Measurements from ENCODE around the gene CDH23. TPM values are rescaled to one million over a fixed set of nuclear protein-coding genes. Genes with fewer than 3 reads are reported as not detected.

Gene CDH23
- total and polyA plus RNA-seq, 2 donors (not counting 1 experiment from before 2014, with no cell fraction given) = 0.37 to 0.89 TPM

- Histone ChIP-seq H3K9me3 (ENCODE audit: control extremely low read depth in 1 of 3, control insufficient read depth in 2 of 3, insufficient read depth in 1 of 3, low read length in 2 of 3) (peaks cover 0 to 7% (median 0%) of the 10 kb centered on the region in 3 donors), H3K36me3 (replicated peaks in 1 of 2; ENCODE audit: control extremely low read depth in 1 of 2, control insufficient read depth in 1 of 2, extremely low read depth in 1 of 2, insufficient read depth in 2 of 2, low read length in 1 of 2) (no peaks in the 10 kb centered on the region), H4K20me1 (ENCODE audit: control insufficient read depth, insufficient read depth, low read length, poor library complexity, severe bottlenecking) (no peaks in the 10 kb centered on the region), H3K27ac (ENCODE audit: low read length in 2 of 2) (no peak overlapping the region), H3K9ac (ENCODE audit: low read length) (no peak overlapping the region), H3K4me3 (ENCODE audit: control extremely low read depth in 1 of 5, extremely low read depth in 1 of 5, insufficient read depth in 1 of 5, low read depth in 2 of 5, low read length in 4 of 5) (no peak overlapping the region), H3K27me3 (replicated peaks in 1 of 4; ENCODE audit: control extremely low read depth in 1 of 4, control insufficient read depth in 3 of 4, insufficient read depth in 4 of 4, low read length in 3 of 4) (no peaks in the 10 kb centered on the region), H3K4me1 (ENCODE audit: control insufficient read depth in 2 of 2, insufficient read depth in 2 of 2, low read length in 2 of 2) (peaks cover 45 to 77% of the 10 kb centered on the region in 2 donors), H3K4me2 (replicated peaks; ENCODE audit: low read depth, low read length, poor library complexity, severe bottlenecking) (peak overlapping the region; percentile 15), H3K79me2 (ENCODE audit: control insufficient read depth, insufficient read depth, low read length) (no peaks in the 10 kb centered on the region), H2AFZ (ENCODE audit: insufficient read depth, low read depth, low read length, poor library complexity, severe bottlenecking) (no peak overlapping the region)
- ChIA-PET POLR2A (interaction anchor here (1.4 to 3.0 kb wide), 3 partner anchors 20 to 44 kb away, joined by 6 to 15 read pairs (median 12); partner anchors contain the start of gene VSIR), CTCF (interaction anchor here (1.1 to 6.1 kb wide), 7 partner anchors 13 to 85 kb away, joined by 3 to 36 read pairs (median 5); partner anchors contain the start of gene VSIR)
- TF ChIP-seq EZH2 (IDR thresholded peaks at IDR 0.05; ENCODE audit: borderline replicate concordance, insufficient read depth, low read depth, low read length, poor library complexity, severe bottlenecking) (no peak), CTCF (IDR thresholded peaks at IDR 0.05) (no peak)
- peaks cover 63% of the 10 kb centered on the region for H3K4me1 Mint-ChIP-seq
- no peaks in the 10 kb centered on the region for H3K9me3 Mint-ChIP-seq (ENCODE audit: insufficient read depth)
- ATAC-seq (ENCODE audit: low read depth) (no peak), DNase-seq (no peak)
- no peaks in the 10 kb centered on the region for H3K27me3 Mint-ChIP-seq
- peak overlapping the region; percentile 83 for H3K4me3 Mint-ChIP-seq
- 39% methylated on average over 7 of the region's 10 CpGs for WGBS (ENCODE audit: insufficient coverage)
- intact Hi-C loops (cut with micrococcal nuclease) = no loop called here
- H3K27ac Mint-ChIP-seq = no peak overlapping the region
Observed at GRCh38 chr10:71729161-71729636, 332.5 kb downstream of the CDH23 start.

GRCh38 chr10:71731791-71732190 is 335.1 kb downstream of the CDH23 start:
- ChIA-PET POLR2A (interaction anchor here (0.9 kb wide), 1 partner anchor 12 kb away, joined by 3 read pairs; no protein-coding TSS in a partner anchor), CTCF (interaction anchor here (0.7 to 2.9 kb wide), 8 partner anchors 11 to 44 kb away, joined by 3 to 9 read pairs (median 3); no protein-coding TSS in a partner anchor)
- Histone ChIP-seq H3K36me3 (replicated peaks in 1 of 2; ENCODE audit: control extremely low read depth in 1 of 2, control insufficient read depth in 1 of 2, extremely low read depth in 1 of 2, insufficient read depth in 2 of 2, low read length in 1 of 2) (no peaks in the 10 kb centered on the region), H3K4me2 (replicated peaks; ENCODE audit: low read depth, low read length, poor library complexity, severe bottlenecking) (no peak overlapping the region), H2AFZ (ENCODE audit: insufficient read depth, low read depth, low read length, poor library complexity, severe bottlenecking) (no peak overlapping the region), H4K20me1 (ENCODE audit: control insufficient read depth, insufficient read depth, low read length, poor library complexity, severe bottlenecking) (no peaks in the 10 kb centered on the region), H3K9ac (ENCODE audit: low read length) (no peak overlapping the region), H3K27me3 (replicated peaks in 1 of 4; ENCODE audit: control extremely low read depth in 1 of 4, control insufficient read depth in 3 of 4, insufficient read depth in 4 of 4, low read length in 3 of 4) (no peaks in the 10 kb centered on the region), H3K27ac (ENCODE audit: low read length in 2 of 2) (no peak overlapping the region), H3K9me3 (ENCODE audit: control extremely low read depth in 1 of 3, control insufficient read depth in 2 of 3, insufficient read depth in 1 of 3, low read length in 2 of 3) (peaks cover 0 to 4% (median 0%) of the 10 kb centered on the region in 3 donors), H3K79me2 (ENCODE audit: control insufficient read depth, insufficient read depth, low read length) (no peaks in the 10 kb centered on the region), H3K4me3 (ENCODE audit: control extremely low read depth in 1 of 5, extremely low read depth in 1 of 5, insufficient read depth in 1 of 5, low read depth in 2 of 5, low read length in 4 of 5) (no peak overlapping the region), H3K4me1 (ENCODE audit: control insufficient read depth in 2 of 2, insufficient read depth in 2 of 2, low read length in 2 of 2) (peaks cover 58 to 84% of the 10 kb centered on the region in 2 donors)
- DNase-seq = no peak
- no peak for ATAC-seq (ENCODE audit: low read depth)
- intact Hi-C loops (cut with micrococcal nuclease) = no loop called here
- H3K9me3 Mint-ChIP-seq (ENCODE audit: insufficient read depth) = no peaks in the 10 kb centered on the region
- H3K4me1 Mint-ChIP-seq = peaks cover 75% of the 10 kb centered on the region
- 94% methylated on average over 11 of the region's 12 CpGs for WGBS (ENCODE audit: insufficient coverage)
- no peak for TF ChIP-seq EZH2 (IDR thresholded peaks at IDR 0.05; ENCODE audit: borderline replicate concordance, insufficient read depth, low read depth, low read length, poor library complexity, severe bottlenecking)
- TF ChIP-seq CTCF (IDR thresholded peaks at IDR 0.05) = no peak
- no peak overlapping the region for H3K27ac Mint-ChIP-seq
- no peaks in the 10 kb centered on the region for H3K27me3 Mint-ChIP-seq
- no peak overlapping the region for H3K4me3 Mint-ChIP-seq
